Mononuclear cell (primary cell): ENCODE results near the gene DLG2. TPM values are rescaled to one million over a fixed set of nuclear protein-coding genes. Genes with fewer than 3 reads are reported as not detected.

ENCODE experiments used
- H3K27me3 ChIP-seq: 2 replicates; pipeline ENCODE4 v1.6.0; 2011; ENCODE audit warnings: low read length, control low read depth; ENCODE audit not compliant: insufficient read depth
- H3K4me1 ChIP-seq: 2 replicates; pipeline ENCODE4 v1.5.1; 2011; ENCODE audit warnings: mild to moderate bottlenecking, low read length, control low read depth; ENCODE audit not compliant: insufficient read depth
- H3K4me3 ChIP-seq: 2 replicates; pipeline ENCODE4 v1.5.1; 2011; ENCODE audit warnings: mild to moderate bottlenecking, low read length, moderate library complexity
- H3K9me3 ChIP-seq: 2 replicates; pipeline ENCODE4 v1.5.1; 2011; ENCODE audit warnings: low read depth, mild to moderate bottlenecking, control low read depth, low read length
- total RNA-seq: library from RNA; depleted of rRNA; stranded (reverse); fragments of >200 nt; gene quantifications from one replicate; pipeline ENCODE4 v1.2.3, GENCODE V29; 2012

Gene DLG2
- total RNA-seq, 1 donor = 1.6 TPM

DNA sequence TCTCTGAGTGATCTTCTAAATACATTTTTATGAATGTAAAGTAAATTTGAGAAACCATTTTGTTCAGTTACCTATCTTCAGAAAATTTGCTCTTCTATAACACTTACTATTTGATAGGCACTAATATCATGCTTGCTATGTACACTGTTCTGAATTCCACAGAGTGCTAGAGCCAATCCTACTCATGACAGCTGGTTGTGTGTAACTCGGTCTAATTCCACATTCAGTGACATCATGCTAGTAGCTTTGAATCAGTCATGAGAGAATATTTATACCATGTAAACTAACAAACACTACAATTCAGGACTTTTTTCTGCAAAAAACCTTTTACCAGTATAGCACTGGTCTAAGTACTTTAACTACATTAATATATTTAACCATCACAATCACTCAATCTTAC lies 902.9 kb downstream of the DLG2 start:
- H3K4me1 ChIP-seq = peaks cover 6% of the 10 kb centered on the region
- H3K4me3 ChIP-seq = no peak overlapping the region
- H3K9me3 ChIP-seq = no peaks in the 10 kb centered on the region
- H3K27me3 ChIP-seq = peaks cover 6% of the 10 kb centered on the region

DNA sequence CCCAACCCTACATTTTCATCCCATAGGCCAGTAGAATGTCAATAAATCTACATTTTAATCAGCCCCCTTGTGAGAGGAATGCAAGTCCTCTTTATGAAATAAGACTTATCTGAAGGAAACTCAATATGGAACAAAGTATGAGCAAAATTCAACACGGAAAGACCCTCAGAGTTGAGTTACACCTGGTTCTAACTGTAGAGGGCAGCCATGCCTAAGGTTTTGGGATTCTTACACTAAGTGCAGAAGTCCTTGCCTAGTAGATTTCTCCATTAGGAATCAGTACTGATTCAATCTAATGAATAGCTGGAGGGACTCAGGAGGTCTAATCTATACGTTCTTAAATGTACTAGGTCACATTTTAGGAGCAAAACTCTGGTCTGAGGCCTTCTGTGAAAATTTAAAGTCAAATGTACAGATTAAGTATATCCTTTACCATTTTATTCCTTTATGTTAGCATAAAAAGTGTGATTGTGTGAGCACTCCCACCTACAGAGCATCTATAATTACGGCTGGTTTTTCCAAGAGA lies 904.5 kb downstream of the DLG2 start:
- peaks cover 6% of the 10 kb centered on the region for H3K4me1 ChIP-seq
- no peaks in the 10 kb centered on the region for H3K9me3 ChIP-seq
- H3K27me3 ChIP-seq = peaks cover 6% of the 10 kb centered on the region
- H3K4me3 ChIP-seq = no peak overlapping the region

DNA sequence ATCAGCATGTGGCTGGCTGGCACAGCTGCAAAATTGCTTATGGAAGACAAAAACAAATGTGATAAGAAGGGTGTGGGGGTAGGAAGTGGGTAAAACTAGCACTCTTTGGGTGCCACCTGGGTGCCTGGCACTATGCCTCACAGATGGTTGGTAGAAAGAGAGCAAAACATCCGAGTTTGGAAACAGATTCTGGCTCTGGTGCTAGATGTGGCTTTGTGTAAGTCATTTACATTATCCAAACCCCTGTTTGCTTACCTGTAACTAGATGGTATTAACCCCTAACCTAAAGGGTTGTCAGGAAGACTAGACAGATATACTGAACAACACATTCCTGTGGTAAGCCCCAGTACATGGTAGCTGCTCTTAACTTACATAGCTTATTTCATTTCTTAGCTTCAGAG lies 905.6 kb downstream of the DLG2 start:
- Histone ChIP-seq H3K27me3 (peaks cover 6% of the 10 kb centered on the region), H3K4me3 (no peak overlapping the region), H3K4me1 (peaks cover 6% of the 10 kb centered on the region), H3K9me3 (no peaks in the 10 kb centered on the region)

DNA sequence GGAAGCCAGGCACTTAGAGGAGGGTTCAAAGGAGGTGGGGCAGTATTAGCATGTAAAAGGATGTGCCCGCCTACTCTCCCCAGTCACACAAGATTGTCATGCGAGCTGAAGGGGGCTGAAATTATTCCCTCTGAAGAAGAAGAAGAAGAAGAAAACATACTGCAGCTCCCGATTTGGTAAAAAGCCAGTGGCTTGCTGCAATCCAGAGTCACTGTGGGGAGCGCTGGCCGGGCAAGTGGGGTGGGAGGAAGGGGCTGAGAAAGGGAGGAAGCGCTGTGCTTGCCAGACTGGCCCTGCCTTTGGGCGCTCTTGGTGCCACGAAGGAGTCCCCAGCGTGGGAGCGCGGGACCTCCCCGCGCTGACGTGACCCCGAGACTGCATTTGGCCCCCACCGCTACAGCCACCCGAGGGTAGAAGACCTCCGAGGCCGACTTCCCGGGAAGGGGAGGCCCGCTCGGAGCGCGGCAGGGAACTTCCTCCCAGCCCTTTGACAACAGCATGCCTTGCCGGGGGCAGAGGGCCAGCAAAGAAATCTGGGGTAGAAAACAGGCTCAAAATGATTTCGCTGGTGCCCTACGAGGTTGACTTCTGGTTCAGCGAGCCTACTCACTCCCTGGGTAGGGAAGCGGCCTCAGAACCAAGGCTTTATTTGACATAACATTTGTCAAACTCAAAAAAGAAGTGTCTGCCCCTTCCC lies 906.3 kb downstream of the DLG2 start:
- Histone ChIP-seq H3K9me3 (no peaks in the 10 kb centered on the region), H3K4me3 (peak overlapping the region; percentile 14), H3K4me1 (peaks cover 6% of the 10 kb centered on the region), H3K27me3 (peaks cover 6% of the 10 kb centered on the region)

DNA sequence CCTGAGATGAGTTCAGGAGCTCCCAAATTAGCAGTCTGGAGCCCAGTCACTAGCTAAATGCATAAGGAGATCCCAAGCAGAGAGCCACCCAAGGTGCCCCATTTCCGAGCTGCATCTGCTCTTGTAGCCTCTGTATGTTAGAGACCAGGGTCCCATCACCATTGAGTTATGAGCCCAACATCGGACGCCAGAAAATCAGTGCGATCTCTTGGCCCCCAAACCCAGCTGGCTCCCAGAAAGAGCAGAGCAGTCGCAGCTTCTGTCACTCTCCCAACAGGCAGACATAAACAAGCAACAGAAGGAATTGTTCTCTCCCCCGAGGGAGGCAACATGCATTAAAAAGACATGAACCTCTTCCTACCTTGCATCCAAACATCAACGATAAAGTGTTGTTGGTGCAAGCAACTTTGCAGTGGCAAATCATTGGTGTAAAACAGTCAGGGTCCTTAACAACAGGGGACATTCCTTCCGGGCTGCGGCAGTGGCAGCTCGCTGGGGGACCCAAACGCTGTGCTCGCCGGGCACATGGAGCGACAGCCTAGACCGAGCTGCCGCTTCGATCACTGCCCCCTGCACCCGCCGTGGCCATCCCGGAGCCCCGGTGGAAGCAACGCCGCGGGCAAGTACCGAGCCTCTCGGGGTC lies 907.1 kb downstream of the DLG2 start:
- Histone ChIP-seq H3K9me3 (no peaks in the 10 kb centered on the region), H3K4me3 (peak overlapping the region; percentile 14), H3K4me1 (peaks cover 6% of the 10 kb centered on the region), H3K27me3 (peaks cover 6% of the 10 kb centered on the region)

DNA sequence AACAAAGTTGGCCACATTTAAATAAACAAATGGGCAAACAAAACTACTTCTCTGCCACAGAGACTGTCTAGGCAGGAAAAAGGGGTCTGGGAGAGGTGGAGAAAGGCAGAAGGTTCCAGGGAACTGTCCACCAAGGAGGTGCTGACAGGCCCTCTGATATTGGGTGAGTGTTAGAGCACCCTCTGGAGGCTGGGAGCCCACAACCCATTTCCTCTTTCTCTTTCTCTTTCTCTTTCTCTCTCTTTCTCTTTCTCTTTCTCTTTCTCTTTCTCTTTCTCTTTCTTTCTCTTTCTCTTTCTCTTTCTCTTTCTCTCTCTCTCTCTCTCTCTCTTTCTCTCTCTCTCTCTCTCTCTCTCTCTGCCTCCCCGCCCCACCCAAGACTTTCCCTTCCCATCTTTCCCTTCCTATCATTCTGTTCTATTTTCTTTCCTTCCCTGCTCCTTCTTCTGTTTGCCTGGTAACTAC lies 912.8 kb downstream of the DLG2 start:
- H3K4me3 ChIP-seq = no peak overlapping the region
- no peaks in the 10 kb centered on the region for H3K9me3 ChIP-seq
- H3K4me1 ChIP-seq = no peaks in the 10 kb centered on the region
- no peaks in the 10 kb centered on the region for H3K27me3 ChIP-seq

DNA sequence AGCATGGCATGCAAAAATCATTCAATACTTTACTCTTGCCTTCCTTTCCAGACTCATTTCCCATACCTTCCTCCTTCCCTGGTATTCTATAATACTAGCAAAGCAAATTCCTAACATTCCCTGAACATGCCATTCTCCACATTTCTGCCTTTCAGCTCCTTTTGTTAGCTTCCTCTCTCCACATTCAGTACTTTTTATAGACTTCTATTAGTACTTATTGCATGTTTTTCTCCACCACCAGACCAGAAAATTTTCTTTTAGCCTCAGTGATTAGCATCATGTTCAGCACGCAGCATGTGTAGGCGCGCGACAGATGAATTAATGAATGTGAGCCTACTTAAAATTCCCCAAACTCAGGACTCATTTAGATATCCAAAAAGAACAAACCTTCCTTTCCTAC lies 935.3 kb downstream of the DLG2 start:
- no peaks in the 10 kb centered on the region for H3K9me3 ChIP-seq
- H3K4me3 ChIP-seq = no peak overlapping the region
- H3K4me1 ChIP-seq = no peaks in the 10 kb centered on the region
- H3K27me3 ChIP-seq = no peaks in the 10 kb centered on the region

DNA sequence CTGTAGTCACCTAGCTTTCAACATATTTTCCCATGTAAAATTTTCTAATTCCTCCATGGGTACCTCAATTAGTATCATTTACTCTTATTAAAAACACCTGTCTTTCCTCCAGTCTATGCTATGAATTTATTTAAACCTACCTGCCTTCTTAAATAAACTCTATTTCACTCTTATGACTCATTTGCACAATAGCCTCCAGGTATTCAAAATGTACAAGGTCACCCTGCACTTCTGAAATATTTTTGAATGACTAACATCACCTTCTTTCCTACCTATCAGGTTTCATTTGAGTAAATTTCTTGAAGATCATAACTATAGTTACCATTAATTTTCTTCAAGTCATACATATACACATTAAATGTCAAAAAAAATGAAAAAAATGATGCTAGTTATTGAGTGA lies 939.7 kb downstream of the DLG2 start:
- Histone ChIP-seq H3K4me1 (no peaks in the 10 kb centered on the region), H3K9me3 (no peaks in the 10 kb centered on the region), H3K27me3 (no peaks in the 10 kb centered on the region), H3K4me3 (no peak overlapping the region)

DNA sequence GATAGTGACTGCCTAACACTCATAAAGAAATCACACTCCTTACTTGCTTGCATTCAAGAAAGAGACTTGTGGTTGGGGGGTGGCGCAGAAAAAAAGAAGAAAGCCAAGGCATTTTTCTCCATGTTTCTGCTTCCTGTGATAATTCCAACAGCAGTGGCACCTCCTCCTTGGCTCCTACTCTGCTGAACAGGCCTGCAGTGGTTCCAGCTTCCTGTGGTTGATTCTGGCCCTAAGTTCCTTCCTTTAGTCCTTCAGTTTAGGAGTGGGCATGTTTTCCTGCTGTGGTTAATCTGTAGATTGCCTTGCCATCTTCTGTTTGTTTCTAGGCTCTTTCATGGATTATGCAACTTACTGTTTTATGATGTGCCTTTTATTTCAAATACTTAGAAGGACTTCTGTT lies 940.4 kb downstream of the DLG2 start:
- Histone ChIP-seq H3K27me3 (no peaks in the 10 kb centered on the region), H3K4me3 (no peak overlapping the region), H3K4me1 (no peaks in the 10 kb centered on the region), H3K9me3 (no peaks in the 10 kb centered on the region)

DNA sequence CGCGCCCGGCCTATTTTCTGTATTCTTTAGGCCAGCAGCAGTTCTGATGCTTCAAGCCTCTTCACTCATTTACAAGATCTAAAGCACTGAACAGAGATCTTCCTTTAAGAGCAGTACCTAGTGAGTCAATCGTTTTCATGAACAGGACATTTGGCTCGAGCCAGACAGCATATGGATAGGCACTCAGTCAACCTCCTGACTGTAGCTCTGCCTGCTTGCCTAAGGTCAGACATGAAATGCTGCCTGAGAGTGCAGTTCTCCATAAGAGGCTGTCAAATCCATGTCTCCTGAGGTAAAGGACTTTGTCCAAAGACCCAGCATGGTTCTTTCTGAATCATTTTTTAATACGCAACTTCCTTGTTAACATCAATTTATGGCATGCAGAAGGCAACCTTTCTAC lies 941.2 kb downstream of the DLG2 start:
- Histone ChIP-seq H3K27me3 (no peaks in the 10 kb centered on the region), H3K4me3 (no peak overlapping the region), H3K4me1 (no peaks in the 10 kb centered on the region), H3K9me3 (no peaks in the 10 kb centered on the region)

DNA sequence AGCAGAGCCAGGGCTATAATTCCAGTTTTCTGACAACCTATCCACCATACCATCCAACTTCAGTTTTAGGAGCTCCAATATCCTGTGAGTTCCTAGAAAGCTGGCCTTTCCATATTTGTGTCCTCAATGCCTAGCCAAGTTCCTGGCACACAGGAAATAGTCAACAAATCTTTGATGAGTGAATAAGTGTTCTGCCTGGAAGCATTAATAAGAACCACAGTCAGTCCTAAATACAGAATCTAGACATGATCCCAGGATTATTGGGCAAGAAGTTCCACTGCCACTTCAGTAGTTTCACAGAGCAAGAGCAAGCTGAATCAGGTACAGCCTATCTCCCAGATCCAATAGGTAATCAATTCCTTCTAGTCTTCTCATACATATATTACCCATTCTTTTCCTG lies 942.0 kb downstream of the DLG2 start:
- Histone ChIP-seq H3K4me1 (no peaks in the 10 kb centered on the region), H3K27me3 (no peaks in the 10 kb centered on the region), H3K9me3 (no peaks in the 10 kb centered on the region), H3K4me3 (no peak overlapping the region)

DNA sequence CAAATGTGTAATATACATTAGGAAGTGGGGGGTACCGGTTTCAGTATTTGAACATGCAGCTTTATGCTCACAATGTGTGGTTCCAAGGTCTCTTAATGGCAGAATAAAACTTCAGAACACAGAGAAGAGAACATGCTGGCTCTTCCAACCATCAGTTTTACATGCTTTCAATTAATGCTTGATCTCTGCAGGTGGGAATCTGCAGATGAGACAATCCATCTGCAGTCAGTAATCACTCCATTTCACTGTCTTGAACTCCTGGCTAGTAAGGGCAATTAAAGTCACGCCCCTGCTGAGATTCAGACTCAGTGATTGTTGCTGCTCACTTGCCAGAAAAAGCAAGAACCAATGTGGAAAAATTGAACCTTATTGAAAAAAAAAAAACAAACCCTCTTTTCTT lies 945.7 kb downstream of the DLG2 start:
- no peaks in the 10 kb centered on the region for H3K27me3 ChIP-seq
- no peak overlapping the region for H3K4me3 ChIP-seq
- H3K4me1 ChIP-seq = no peaks in the 10 kb centered on the region
- H3K9me3 ChIP-seq = no peaks in the 10 kb centered on the region

DNA sequence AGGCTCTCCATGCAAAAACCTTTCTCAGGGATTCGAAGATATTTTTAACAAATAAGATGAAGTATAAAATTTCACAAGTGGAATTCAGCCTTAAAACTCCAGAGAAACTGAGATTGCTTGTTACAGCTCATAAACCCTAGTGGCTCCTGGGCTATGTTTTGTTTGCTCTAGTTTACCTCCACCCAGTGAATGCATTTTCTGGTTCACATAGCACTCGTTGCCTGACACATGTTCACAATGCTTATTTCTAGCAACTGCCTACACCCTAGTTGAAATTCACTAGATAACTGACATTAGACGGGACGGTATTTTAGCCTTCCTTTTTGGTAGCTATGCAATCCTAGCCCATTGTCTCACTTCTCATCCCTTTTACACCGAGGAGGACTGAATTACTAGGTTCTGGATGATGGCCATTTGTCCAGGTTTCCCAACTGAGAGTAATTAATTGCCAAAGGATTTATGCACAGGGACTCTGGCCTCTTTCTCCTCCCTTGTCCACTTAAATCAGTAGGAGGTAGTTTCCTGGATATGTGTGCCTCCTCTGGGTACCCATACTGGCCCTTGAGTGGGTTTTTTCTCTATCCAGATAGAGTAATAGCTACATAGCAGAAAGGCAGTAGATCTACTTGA lies 951.6 kb downstream of the DLG2 start:
- H3K4me1 ChIP-seq = no peaks in the 10 kb centered on the region
- no peak overlapping the region for H3K4me3 ChIP-seq
- no peaks in the 10 kb centered on the region for H3K27me3 ChIP-seq
- no peaks in the 10 kb centered on the region for H3K9me3 ChIP-seq

DNA sequence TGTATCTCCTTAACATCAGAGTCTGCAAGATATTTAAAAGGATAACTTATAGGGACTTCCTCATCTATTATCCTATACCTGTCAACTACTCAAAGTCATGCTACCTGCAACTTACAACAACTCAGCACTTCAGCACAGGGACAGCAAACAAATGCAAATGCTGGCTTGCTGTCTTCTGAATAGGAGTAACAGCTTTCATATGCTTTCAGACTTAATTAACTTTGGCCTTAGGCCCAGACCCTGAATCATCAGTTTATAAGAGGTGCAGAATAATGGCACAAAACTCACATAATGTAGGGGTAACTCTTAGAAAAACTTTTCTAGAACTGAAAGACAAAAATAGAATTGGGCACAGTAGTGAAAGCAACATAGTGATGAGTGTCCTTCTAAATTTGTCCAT lies 953.4 kb downstream of the DLG2 start:
- H3K4me3 ChIP-seq = no peak overlapping the region
- H3K4me1 ChIP-seq = no peaks in the 10 kb centered on the region
- H3K27me3 ChIP-seq = no peaks in the 10 kb centered on the region
- no peaks in the 10 kb centered on the region for H3K9me3 ChIP-seq

DNA sequence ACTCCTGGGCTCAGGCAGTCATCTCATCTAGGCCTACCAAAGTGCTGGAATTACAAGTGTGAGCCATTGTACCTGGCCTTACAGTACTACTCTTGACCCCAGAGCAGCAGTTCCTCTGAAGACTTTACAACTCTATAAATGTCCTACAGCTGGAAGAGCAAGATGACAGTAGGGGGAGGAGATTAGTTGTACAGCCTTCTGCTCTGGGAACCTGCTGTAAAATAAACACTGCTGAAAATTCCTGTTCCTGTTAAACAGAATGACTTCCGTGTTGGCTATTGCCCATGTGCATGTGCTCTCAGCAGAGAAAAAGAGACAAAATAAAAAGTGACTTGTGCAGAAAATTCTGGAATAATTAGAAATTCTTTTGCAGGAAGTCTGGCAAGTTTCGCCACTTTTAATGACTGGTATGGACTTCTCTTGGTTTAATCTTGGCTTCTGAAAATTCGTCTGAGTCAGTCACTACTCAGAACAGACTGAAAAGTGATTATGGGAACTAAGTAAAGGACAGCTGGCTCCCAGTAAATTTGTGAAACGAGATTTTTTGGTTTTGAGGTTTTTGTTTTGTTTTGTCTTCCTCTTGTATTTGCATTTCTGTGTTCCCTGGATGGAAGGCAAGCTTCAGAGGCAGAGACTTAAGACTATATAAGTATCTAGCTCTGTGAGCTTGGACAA lies 955.7 kb downstream of the DLG2 start:
- Histone ChIP-seq H3K4me1 (no peaks in the 10 kb centered on the region), H3K9me3 (no peaks in the 10 kb centered on the region), H3K4me3 (no peak overlapping the region), H3K27me3 (no peaks in the 10 kb centered on the region)
